Stimulated activated CD4-positive, alpha-beta T cell treated with anti-CD3 and anti-CD28 coated beads, TNF-alpha, amount 100 ng/mL, for 24 hours (primary cell): ENCODE data around the gene MLANA.

Experiments
- DNase-seq, 3 experiments: peaks; one replicate each; pipeline ENCODE4 v3.0.0-alpha.2; 2020; ENCODE audit warnings: low read depth in 3 of 3

Gene MLANA

DNA sequence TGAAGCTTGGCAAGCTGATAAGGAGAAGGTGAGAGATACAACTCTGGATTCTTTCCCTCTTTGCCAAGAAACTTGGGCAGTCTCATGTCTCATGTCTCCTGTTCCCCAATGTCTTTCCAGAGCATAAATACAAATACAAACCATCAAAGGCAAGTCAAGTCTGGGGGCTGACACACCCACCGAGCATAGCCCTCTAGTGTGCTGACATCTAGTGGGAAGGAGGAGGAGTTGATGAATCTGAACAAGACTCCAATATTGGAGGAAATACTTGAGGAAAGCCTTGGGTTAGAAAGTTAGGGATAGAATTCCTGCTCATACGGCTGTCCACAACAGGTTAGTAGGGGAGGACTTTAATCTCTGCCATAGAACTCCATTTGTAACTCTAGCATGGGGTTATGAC lies 8.6 kb downstream of the MLANA start:
- no peak for DNase-seq

DNA sequence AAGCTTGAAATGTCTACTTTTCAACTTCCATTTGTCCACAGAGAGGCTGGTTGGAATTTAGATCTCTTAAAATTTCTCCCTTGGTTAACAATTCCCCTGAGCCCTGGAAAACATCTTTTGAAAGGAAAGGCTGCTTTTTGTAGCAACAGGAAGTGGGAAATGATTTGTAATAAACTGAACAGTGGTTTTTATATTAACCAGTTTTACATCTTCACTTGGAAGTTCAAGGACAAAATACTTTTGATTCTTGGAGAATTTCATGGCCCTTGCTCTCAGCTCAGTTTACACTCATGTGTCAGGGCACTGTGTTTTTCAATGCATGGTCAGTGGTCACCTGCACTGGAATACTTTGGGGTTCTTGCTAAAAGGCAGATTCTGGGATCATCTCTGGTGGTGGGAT lies 9.9 kb downstream of the MLANA start:
- no peak for DNase-seq

DNA sequence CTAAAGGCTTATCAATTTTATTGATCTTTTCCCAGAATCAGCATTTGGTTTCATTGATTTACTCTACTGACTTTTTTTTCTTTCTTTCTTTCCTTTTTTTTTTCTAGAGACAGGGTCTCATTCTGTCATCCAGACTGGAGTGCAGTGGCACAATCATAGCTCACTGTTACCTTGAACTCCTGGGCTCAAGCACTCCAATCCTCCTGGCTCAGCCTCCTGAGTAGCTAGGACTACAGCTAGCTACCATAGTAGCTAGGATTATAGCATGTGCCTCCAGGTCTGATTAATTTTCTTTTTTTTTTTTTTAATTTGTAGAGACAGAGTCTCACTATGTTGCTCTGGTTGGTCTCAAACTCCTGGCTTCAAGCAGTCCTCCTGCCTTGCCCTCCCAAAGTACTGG lies 11.7 kb downstream of the MLANA start:
- no peak for DNase-seq

DNA sequence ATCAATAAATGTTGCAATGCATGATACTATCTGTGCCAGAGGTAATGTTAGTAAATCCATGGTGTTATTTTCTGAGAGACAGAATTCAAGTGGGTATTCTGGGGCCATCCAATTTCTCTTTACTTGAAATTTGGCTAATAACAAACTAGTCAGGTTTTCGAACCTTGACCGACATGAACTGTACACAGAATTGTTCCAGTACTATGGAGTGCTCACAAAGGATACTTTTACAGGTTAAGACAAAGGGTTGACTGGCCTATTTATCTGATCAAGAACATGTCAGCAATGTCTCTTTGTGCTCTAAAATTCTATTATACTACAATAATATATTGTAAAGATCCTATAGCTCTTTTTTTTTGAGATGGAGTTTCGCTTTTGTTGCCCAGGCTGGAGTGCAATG lies 18.2 kb downstream of the MLANA start:
- DNase-seq: no peak

DNA sequence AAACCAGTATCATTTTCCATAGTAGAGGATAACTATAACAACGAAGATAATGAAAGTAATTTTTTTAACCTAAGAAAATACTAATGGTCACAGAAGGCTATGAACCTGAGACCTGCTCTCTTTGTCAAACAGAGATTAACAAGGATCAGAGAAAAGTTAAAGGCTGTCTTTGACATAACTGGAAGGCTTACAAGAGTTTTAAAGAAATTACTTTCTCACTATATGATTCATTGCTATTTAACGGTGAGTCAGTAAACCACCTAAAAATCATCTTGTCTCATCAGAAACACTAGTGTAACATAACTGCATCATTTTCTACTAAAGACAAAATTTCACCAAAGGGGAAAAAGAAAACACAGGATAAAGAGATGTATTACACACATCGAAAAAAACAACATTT lies 19.3 kb downstream of the MLANA start:
- DNase-seq: no peak

DNA sequence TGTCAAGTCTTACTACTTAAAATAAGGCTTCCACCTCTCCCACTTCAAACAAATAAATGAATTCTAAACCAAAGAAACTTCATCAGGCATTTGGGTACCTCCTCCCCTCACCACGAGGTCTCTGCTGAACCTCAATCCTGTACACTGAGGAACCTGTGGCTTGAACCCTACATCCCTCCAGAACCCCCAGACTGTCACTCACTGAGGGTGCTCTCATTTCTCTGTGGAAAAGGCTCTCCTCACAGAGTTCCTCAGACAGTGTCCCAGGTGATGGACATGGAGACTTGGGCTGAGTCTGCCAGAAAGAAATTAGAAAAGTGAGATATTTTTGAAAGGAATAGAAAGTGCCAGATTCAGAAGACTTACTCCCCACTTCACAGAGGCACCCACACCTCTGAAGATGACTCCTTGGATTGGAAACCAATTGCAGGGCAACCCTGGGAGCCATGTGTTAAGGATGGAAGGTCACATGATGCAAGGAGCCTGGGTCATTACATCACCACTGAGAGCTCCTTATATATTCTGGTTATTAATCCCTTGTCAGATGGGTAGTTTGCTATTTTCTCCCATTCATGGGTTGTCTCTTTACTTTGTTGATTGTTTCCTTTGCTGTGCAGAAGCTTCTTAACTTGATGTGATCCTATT lies 19.8 kb downstream of the MLANA start:
- DNase-seq: peak in 1 of 3 experiments; percentile 3

DNA sequence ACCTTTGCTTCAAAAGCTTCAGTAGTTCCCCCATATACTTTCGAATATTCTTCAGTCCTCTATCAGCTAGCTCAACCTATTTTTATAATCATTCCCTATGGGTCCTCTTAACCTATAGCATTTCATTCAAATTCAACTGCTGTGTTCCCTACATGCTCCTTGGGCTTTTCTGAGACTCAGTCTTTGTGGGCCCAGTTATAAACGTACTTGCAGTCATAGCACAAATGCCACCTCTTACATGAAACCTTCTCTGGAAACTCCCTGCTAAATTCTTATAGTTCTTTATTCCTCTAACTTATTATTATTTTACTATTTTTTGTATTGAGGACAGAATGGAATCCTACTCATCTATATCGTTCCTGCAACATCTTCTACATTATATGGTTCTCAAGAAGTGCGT lies 24.7 kb downstream of the MLANA start:
- no peak for DNase-seq

DNA sequence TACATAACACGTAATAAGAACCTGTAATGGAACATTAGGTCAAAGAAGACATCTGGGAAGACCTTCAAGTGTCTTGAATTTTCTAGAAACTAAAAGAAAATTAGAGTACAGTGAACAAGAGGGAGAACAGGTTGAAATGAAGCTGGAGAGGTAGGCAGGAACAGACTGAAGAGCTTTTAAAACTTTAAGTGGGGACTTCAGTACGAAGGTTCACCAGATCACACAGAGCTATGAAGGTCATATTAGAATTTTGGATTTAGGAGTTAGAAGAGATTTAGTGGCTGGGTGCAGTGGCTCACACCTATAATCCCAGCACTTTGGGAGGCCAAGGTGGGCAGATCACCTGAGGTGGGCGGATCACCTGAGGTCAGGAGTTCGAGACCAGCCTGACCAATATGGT lies 26.6 kb downstream of the MLANA start:
- DNase-seq: no peak

DNA sequence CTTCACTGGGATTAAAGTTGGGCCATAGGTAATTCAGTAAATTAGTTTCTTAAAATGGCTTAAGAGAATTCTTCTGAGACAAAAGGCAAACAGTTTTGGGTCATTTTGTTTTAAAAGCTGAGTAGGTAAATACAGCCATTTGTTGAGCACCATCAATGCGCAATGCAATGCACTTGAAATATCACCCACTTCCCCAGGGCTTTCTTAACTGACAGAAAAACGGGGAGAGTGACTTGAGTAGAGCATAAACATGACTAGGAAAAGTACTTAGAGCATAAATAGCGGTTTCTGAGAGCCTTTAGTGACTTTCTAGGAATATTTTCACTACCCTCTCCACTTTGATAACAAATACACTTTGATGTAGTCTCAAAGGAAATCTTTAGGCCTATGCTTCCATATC lies 27.2 kb downstream of the MLANA start:
- no peak for DNase-seq

DNA sequence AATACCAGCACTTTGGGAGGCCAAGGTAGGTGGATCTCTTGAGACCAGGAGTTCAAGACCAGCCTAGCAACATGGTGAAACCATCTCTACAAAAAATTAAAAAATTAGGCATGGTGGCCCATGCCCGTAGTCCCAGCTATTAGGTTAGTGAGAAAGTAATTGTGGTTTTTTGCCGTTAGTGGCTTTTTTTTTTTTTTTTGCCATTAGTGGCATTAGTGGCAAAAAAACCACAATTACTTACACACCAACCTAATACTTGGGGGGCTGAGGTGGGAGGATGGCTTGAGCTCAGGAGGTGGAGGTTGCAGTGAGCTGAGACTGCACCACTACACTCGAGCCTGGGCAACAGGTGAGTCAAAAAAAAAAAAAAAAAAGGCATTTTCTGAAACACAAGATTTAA lies 27.8 kb downstream of the MLANA start:
- DNase-seq: no peak

DNA sequence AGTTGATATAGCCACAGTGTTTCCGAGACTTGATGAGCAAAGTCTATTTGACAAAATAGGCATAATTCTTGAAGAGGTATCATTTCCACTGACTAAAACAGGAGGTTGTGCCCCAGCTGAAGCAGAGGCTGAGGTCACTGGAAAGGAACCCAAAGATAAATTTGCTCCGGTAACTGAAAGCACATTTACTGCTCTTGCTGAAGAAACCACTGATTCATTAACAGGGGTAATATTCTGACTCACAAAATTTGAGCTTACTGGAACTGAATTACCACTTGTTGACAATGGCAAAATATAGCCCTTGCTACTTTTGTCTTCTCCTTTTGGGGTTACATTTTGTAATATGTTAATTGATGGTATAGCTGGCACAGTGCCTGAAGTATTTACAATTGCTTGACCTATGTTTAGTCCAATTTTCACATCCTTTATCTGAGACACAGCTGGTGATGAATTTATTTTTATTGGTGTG lies 30.2 kb downstream of the MLANA start:
- DNase-seq: no peak

DNA sequence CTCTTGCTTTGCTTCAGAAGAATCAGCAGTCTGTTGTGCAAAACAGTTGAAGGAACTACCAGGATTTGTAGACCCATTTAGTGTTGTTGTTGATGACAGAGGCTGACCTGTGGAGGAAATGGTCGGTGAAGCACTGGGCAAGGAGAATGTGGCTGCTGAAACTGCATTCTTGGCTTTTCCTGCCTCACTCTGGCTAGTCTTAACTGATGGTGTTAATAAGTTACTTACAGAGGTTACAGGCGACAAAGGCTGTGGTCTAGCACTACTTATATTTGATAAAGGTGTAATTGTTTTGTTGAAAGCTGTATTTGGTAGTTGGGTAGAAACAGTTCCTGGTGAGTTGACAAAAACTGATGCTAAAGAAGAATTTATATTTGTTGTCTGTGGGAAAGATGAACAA lies 31.5 kb downstream of the MLANA start:
- DNase-seq: no peak

DNA sequence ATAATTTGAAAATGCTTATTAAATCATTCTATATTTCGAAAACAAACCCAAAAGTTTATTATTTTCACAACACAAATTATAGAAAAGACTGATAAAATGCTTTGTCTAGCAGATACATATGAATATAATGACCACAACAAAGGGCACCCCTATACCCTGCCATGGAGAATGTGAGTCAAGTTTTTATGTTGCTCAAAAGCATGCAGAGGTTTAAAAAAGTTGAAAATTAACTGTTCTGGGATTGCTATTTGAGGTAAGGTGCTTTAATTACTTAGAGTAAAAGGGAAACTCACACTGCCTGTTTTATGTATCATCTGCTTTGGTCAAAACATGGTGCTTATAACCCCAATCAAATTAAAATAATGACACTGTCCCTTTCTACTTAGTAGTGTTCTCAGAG lies 41.0 kb downstream of the MLANA start:
- no peak for DNase-seq

DNA sequence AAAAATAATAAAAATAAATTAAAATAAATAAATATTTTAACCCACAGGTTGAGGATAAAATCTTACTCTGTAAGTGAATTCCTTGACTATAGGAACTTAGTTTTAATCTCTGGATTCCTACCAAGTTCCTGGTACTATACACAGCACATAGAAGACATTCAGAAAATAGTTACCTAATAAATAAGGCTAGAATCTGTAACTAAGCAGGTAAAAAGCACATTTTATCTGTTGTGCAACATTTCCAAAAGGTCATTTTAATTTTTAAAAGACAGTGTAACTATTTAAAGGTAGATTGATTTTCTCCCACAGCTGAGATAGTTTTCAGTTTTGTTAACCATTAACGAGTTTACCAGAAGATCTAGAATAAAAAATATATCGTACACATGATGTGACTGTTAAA lies 47.8 kb downstream of the MLANA start:
- no peak for DNase-seq

DNA sequence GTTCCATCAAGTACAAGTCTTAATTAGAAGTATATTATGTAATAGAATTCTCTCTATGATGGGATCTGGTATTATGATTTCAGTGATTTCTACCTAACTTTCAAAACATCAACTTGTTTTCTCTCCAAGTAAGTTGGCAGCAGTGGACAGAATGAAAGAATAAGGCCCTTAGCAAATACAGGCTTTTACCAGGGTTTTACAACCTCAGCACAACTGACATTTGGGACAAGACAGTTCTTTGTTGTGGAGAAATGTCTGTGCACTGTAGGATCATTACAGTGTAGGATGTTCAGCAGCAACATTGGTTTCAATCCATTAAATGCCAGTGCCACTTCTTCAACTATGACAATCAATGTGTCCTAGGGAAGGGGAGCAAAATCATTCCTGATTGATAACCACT lies 48.8 kb downstream of the MLANA start:
- no peak for DNase-seq

DNA sequence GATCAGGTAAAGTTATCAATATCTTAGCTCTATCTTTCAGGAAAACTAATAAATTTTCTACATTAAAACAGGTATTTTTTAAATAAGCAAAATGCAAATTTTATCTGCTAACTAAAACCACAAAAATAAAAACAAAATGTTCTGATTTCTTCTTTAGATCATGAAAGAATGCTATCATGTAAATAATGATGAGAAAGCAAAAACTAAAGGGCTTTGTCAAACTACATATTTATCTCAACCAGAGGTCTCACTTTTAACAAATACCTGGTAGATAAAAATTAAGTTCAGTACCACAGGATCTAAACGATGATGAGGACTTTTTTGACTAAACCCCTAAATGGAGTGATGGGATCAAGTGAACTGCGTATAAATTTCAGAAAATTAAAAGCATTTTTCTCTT lies 50.5 kb downstream of the MLANA start:
- DNase-seq: no peak

DNA sequence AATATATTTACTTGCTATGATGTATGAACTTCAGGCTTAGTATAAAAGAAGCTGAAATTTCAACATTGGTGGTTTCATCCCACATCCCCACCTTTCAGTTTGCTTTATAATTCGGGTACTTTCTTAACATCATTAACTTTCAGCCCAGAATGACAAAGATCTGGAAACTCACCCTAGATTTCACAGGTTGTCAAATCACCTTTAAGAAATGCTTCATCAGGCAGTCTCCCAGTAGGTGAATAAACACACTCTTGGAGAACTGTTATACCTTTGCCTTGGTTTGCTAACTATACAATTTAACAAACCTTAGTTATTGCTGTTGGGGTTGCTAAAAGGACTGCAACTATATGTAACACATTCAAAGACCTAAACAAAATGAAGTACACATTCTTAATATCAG lies 54.4 kb downstream of the MLANA start:
- no peak for DNase-seq

DNA sequence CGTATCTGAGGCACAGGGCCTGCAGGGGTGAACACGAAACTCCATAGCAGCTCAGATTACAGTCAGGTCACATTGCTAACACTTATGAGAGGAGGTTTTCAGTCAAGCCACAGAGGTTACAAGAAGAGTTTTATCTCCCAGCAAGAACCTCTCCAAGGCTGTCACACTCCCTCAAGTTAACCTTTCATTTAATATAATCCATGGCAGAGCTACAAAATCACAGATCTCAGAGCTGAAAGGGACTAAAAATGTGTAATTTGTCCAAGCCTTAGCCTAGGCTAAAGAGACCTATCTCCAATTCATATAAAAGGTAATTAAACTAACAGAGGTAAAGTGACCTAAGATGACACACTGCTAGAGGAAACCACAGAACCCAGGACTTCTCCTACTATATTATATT lies 57.2 kb downstream of the MLANA start:
- DNase-seq: no peak

DNA sequence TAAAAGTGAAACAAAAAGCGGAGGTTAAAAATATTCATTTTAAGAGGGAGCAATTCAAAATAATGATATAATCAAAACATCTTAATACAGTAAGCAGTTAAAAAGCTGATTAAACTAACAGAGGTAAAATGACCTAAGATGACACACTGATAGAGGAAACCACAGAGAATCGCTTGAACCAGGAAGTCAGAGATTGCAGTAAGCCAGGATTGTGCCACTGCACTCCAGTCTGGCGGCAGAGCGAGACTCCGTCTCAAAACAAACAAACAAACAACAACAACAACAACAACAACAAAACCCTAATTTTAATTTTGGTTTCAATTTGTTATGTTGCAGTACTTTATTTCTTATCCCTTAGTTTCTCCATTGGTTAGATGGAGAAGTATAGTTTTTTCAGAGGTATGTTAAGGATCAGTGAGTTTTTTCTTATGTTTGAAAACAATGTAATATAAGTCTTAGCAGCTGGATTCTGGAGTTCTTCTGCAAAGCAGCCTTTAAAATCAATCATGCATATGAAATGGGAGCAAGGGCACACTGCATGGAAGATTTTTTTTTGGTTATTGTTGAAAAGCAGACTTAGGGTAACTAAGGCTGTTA lies 58.5 kb downstream of the MLANA start:
- no peak for DNase-seq

DNA sequence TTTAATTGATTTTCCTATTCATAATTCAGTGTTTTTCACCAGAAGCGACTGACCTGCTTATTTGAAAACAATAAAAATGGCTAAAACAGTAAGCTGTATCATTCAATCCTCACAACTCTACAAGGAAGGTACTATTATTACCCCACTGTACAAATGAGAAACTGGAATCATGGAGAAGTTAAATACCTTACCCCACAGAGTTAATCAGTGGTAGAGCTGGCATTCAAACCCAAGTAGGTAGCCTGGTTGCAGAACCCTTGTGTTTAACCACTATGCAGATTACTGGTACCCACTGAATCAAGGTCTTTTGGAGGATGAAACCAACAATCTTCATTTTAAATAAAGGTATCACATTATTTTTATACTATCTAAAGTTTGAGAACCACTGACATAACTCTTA lies 59.6 kb downstream of the MLANA start:
- DNase-seq: no peak

DNA sequence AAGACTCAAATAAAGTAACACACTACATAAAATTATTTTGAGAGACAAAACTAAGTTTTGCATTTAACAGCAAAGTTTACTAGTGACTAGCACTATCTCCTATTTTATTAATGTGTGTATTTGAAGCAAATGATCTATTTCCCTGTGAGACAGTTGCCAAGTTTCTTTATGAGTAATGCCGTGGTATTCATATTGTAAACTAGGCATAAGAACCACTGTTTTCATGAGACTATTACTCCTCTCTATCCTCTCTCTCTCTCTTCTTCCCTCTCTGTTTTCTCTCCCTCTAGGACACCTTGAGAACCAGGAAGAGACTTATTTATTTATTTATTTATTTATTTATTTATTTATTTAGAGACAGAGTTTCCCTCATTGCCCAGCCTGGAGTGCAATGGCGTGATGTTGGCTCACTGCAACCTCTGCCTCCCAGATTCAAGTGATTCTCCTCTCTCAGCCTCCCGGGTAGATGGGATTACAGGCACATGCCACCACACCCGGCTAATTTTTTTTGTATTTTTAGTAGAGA lies 61.1 kb downstream of the MLANA start:
- DNase-seq: no peak

DNA sequence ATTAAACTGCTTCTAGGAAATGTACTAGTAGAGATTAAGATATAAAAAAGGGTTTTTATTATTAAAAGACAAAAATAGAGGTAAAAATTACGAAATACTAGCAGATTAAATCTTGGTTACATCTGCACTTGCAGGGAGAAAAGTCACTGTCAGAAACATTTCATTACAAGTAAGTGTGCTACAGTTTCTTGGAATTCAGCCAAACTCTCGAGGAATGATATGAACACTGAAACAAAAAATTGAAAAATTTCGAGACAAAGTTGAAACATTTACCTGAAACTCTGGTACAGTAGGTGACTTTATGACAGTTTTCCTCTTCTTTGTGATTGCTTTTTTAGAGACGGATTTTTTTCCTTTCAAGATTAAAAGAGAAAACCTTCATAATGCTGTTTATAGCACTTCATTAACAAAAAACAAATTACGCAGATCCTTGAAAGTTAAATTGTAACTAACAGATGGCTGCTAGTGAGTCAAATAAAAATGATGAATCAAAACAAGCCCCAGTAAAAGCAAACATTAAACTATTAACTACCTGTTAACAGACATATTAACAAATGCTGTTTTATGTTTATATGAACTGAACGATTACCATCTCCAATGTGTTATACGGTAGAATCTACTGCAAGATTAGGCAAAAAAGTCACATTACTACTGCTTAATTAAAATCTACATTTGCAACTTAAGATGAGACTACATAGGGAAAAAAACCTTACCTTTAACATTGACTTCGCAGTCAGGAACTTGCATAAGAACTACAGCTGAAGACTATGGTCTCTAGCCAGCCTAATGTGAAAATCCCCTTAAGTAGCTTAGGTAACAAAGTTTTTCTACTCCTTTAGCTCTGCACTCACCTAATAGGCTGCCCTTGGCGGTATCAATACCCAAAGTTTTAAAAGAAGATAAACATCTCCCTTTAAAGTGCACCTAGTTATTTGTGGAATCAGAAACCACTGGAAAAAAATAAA lies 63.3 kb downstream of the MLANA start:
- no peak for DNase-seq

DNA sequence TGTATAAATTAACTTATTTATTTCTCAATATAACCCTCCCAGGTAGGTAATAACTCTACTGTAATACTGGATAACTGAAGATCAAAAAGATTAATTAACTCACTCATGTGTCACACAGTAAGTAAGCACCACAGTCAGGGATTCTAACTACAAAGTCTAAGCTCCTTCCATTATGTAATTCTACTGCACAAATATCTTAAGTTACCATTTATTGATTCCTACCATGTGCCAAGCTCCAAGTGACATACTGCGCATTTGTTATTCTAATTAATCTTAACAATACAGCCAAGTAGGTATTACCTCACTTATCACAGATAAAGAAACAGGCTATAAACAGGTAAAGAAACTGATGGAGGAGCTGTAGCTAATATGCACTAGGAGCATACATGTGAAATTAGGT lies 66.5 kb downstream of the MLANA start:
- no peak for DNase-seq
